ENCODE measurements around the gene PAFAH1B1. TPM values are rescaled to one million over a fixed set of nuclear protein-coding genes. Genes with fewer than 3 reads are reported as not detected.

The PAFAH1B1 gene
- total and polyA plus RNA-seq, 10 of the 15 experiments (the other 5 are each of a cell fraction or from before 2014, with no cell fraction given), result 28.9 to 107 (median 49.1) TPM

DNA sequence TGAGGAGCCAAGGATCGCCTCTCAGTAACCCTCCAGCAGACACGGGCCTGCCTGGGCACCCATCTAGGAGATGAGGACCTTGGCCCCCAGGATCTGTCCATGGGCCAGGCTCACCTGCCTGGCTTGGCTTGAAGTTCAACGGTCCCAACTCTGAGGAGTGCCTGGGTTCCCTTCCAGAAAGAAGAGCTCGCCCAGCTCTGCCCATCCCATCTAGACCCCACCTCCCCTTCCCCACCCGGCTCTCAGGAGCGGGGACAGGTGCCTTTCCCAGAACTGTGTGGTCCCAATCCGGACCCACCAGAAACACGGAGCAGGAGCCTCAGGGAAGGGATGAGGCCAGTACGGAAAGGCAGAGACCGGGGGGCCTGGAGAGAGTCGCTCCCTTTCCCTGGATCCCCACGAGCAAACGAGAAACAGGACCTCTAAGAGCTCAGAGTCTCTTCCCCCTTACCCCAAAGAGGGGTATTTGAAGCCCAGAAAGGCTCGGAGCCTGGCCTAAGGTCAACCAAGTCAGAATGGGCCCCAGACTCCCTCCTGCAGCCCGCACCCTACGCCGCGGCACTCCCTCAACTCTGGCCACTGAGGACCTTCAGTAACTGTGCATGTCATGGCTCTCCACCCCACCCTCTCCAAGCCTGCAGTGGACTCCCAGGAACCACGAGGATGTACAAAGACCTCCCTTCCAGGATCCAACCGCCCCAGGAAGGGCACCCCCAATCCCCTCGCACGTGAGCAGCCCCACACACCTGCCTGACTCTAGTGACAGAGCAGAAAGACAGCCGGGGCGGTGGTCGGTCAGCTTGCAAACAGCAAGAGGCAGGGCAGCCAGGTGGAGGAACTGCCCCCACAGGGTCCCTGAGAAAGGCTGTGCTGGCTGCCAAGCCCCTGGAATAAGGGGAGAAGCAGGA lies 112.7 kb downstream of the PAFAH1B1 start:
- intact Hi-C loops (cut with micrococcal nuclease; ENCODE audit: unreplicated experiment), result no loop called here
- no peaks in the 10 kb centered on the region for H3K9me3 ChIP-seq (replicated peaks; ENCODE audit: control insufficient read depth, insufficient read depth, low read length)
- DNase-seq (ENCODE audit: low read depth, low spot score) (no peak), ATAC-seq (no peak), FAIRE-seq (no peak)
- no peak overlapping the region for H3K4me3 ChIP-seq
- H4K20me1 ChIP-seq (ENCODE audit: control insufficient read depth, insufficient read depth), result peaks cover 8% of the 10 kb centered on the region; the same call in 1 of the 2 replicates
- no peak overlapping the region for H3K4me2 ChIP-seq (ENCODE audit: control insufficient read depth, insufficient read depth)
- no peak overlapping the region for H3K27ac ChIP-seq (ENCODE audit: control insufficient read depth, insufficient read depth)
- BruUV-seq (replicated peaks), result no TSS peak
- H3K9ac ChIP-seq (ENCODE audit: control insufficient read depth, insufficient read depth, low read length), result no peak overlapping the region
- POLR2A ChIA-PET, result interaction anchor here (0.6 kb wide), 2 partner anchors 13 to 803 kb away, joined by 3 to 4 read pairs; no protein-coding TSS in a partner anchor
- WGBS (ENCODE audit: insufficient coverage, insufficient replicate concordance, low lambda C conversion rate, missing lambda C conversion rate), result 96% methylated on average over 23 of the region's 25 CpGs
- H3K36me3 ChIP-seq (ENCODE audit: control insufficient read depth in 2 of 2, insufficient read depth in 2 of 2, low read length in 1 of 2), result peaks cover 4 to 38% of the 10 kb centered on the region in 2 experiments; a peak in 3 of 4 replicates
- RAD21 ChIA-PET (ENCODE audit: unreplicated experiment), result no interaction called here
- in situ Hi-C loops (cut with MboI), result no loop called here
- SMC1A ChIA-PET (ENCODE audit: uncharacterized antibody, unreplicated experiment), result no interaction called here
- CTCF ChIA-PET, result interaction anchor here (0.6 to 1.0 kb wide), 3 partner anchors 32 to 423 kb away, joined by 3 read pairs; no protein-coding TSS in a partner anchor
- peaks cover 20% of the 10 kb centered on the region for H3K4me1 ChIP-seq (ENCODE audit: control insufficient read depth, insufficient read depth, low read length)
- no peak overlapping the region for H2AFZ ChIP-seq (ENCODE audit: control insufficient read depth, low read depth, low read length)
- peaks cover 61% of the 10 kb centered on the region for H3K79me2 ChIP-seq (ENCODE audit: control insufficient read depth, insufficient read depth, low read length)
- no peaks in the 10 kb centered on the region for H3K27me3 ChIP-seq (replicated peaks in 1 of 2; ENCODE audit: control insufficient read depth in 2 of 2, insufficient read depth in 2 of 2, low read length in 1 of 2)
- TF ChIP-seq RCOR1 (conservative IDR thresholded peaks at IDR 0.05; ENCODE audit: low read depth, low read length), result no peak
- TF ChIP-seq, protein P1, sequence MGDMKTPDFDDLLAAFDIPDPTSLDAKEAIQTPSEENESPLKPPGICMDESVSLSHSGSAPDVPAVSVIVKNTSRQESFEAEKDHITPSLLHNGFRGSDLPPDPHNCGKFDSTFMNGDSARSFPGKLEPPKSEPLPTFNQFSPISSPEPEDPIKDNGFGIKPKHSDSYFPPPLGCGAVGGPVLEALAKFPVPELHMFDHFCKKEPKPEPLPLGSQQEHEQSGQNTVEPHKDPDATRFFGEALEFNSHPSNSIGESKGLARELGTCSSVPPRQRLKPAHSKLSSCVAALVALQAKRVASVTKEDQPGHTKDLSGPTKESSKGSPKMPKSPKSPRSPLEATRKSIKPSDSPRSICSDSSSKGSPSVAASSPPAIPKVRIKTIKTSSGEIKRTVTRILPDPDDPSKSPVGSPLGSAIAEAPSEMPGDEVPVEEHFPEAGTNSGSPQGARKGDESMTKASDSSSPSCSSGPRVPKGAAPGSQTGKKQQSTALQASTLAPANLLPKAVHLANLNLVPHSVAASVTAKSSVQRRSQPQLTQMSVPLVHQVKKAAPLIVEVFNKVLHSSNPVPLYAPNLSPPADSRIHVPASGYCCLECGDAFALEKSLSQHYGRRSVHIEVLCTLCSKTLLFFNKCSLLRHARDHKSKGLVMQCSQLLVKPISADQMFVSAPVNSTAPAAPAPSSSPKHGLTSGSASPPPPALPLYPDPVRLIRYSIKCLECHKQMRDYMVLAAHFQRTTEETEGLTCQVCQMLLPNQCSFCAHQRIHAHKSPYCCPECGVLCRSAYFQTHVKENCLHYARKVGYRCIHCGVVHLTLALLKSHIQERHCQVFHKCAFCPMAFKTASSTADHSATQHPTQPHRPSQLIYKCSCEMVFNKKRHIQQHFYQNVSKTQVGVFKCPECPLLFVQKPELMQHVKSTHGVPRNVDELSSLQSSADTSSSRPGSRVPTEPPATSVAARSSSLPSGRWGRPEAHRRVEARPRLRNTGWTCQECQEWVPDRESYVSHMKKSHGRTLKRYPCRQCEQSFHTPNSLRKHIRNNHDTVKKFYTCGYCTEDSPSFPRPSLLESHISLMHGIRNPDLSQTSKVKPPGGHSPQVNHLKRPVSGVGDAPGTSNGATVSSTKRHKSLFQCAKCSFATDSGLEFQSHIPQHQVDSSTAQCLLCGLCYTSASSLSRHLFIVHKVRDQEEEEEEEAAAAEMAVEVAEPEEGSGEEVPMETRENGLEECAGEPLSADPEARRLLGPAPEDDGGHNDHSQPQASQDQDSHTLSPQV (IDR thresholded peaks at IDR 0.05), result no peak
- TF ChIP-seq, protein P2, sequence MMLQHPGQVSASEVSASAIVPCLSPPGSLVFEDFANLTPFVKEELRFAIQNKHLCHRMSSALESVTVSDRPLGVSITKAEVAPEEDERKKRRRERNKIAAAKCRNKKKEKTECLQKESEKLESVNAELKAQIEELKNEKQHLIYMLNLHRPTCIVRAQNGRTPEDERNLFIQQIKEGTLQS (IDR thresholded peaks at IDR 0.05; ENCODE audit: borderline replicate concordance, extremely low read depth, low read depth, low read length), result no peak
- TF ChIP-seq, protein P3, sequence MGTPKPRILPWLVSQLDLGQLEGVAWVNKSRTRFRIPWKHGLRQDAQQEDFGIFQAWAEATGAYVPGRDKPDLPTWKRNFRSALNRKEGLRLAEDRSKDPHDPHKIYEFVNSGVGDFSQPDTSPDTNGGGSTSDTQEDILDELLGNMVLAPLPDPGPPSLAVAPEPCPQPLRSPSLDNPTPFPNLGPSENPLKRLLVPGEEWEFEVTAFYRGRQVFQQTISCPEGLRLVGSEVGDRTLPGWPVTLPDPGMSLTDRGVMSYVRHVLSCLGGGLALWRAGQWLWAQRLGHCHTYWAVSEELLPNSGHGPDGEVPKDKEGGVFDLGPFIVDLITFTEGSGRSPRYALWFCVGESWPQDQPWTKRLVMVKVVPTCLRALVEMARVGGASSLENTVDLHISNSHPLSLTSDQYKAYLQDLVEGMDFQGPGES (IDR thresholded peaks at IDR 0.05), result no peak
- no peak for TF ChIP-seq ZNF384 (IDR thresholded peaks at IDR 0.05; ENCODE audit: borderline replicate concordance, low read depth, low read length)
- no peak for TF ChIP-seq NFYB (IDR thresholded peaks at IDR 0.05; ENCODE audit: insufficient read depth, low read depth, low read length)
- TF ChIP-seq, protein P4, sequence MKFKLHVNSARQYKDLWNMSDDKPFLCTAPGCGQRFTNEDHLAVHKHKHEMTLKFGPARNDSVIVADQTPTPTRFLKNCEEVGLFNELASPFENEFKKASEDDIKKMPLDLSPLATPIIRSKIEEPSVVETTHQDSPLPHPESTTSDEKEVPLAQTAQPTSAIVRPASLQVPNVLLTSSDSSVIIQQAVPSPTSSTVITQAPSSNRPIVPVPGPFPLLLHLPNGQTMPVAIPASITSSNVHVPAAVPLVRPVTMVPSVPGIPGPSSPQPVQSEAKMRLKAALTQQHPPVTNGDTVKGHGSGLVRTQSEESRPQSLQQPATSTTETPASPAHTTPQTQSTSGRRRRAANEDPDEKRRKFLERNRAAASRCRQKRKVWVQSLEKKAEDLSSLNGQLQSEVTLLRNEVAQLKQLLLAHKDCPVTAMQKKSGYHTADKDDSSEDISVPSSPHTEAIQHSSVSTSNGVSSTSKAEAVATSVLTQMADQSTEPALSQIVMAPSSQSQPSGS (IDR thresholded peaks at IDR 0.05; ENCODE audit: low read length), result no peak
- TF ChIP-seq FOS (IDR thresholded peaks at IDR 0.05; ENCODE audit: borderline replicate concordance, extremely low read depth, insufficient read length), result no peak
- no peak for TF ChIP-seq CEBPB (IDR thresholded peaks at IDR 0.05; ENCODE audit: borderline replicate concordance in 1 of 2, low read depth in 2 of 2, low read length in 2 of 2)
- TF ChIP-seq, protein P5, sequence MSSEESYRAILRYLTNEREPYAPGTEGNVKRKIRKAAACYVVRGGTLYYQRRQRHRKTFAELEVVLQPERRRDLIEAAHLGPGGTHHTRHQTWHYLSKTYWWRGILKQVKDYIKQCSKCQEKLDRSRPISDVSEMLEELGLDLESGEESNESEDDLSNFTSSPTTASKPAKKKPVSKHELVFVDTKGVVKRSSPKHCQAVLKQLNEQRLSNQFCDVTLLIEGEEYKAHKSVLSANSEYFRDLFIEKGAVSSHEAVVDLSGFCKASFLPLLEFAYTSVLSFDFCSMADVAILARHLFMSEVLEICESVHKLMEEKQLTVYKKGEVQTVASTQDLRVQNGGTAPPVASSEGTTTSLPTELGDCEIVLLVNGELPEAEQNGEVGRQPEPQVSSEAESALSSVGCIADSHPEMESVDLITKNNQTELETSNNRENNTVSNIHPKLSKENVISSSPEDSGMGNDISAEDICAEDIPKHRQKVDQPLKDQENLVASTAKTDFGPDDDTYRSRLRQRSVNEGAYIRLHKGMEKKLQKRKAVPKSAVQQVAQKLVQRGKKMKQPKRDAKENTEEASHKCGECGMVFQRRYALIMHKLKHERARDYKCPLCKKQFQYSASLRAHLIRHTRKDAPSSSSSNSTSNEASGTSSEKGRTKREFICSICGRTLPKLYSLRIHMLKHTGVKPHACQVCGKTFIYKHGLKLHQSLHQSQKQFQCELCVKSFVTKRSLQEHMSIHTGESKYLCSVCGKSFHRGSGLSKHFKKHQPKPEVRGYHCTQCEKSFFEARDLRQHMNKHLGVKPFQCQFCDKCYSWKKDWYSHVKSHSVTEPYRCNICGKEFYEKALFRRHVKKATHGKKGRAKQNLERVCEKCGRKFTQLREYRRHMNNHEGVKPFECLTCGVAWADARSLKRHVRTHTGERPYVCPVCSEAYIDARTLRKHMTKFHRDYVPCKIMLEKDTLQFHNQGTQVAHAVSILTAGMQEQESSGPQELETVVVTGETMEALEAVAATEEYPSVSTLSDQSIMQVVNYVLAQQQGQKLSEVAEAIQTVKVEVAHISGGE (CRISPR knock-in tag; IDR thresholded peaks at IDR 0.05), result no peak
- TF ChIP-seq SREBF1 (IDR thresholded peaks at IDR 0.05; ENCODE audit: low read length), result no peak
